ENCODE results near the gene DNAH8. TPM values are rescaled to one million over a fixed set of nuclear protein-coding genes. Genes with fewer than 3 reads are reported as not detected.
"Not testable (repeated sequence)": the region's sequence is repeated elsewhere in the genome, so short reads cannot be mapped to it uniquely, and the experiment has no call there.

The DNAH8 gene
- total RNA-seq, 4 donors from 2014 or later = not detected

GRCh38 chr6:38688579-38689087 is 26.5 kb upstream of the DNAH8 start:
- H3K27me3 ChIP-seq = no peaks in the 10 kb centered on the region
- no peaks in the 10 kb centered on the region for H3K9me3 ChIP-seq
- ATAC-seq = no peak
- no peak overlapping the region for H3K27ac ChIP-seq
- intact Hi-C loops (cut with DNase I; ENCODE audit: low total_unique reads) (no loop called here), in situ Hi-C loops (cut with MboI; ENCODE audit: low sequenced_read_pairs in 4 of 4) (no loop called here)
- peaks cover 7 to 15% of the 10 kb centered on the region in 2 donors for H3K4me1 ChIP-seq
- H3K4me3 ChIP-seq = no peak overlapping the region
- no peak for TF ChIP-seq CTCF (IDR thresholded peaks at IDR 0.05 in 4 of 5, conservative IDR thresholded peaks at IDR 0.05 in 1 of 5)
- no peak for TF ChIP-seq POLR2A (IDR thresholded peaks at IDR 0.05)
- no peak for DNase-seq
- H3K36me3 ChIP-seq = peaks cover 0 to 7% of the 10 kb centered on the region in 2 donors

- Histone ChIP-seq H3K9me3 (no peaks in the 10 kb centered on the region), H3K27ac (no peak overlapping the region), H3K4me1 (no peaks in the 10 kb centered on the region), H3K4me3 (no peak overlapping the region), H3K36me3 (no peaks in the 10 kb centered on the region), H3K27me3 (no peaks in the 10 kb centered on the region)
- DNase-seq = no peak
- in situ Hi-C loops (cut with MboI; ENCODE audit: low sequenced_read_pairs in 4 of 4) (no loop called here), intact Hi-C loops (cut with DNase I; ENCODE audit: low total_unique reads) (no loop called here)
- TF ChIP-seq POLR2A (IDR thresholded peaks at IDR 0.05) (no peak), CTCF (IDR thresholded peaks at IDR 0.05 in 4 of 5, conservative IDR thresholded peaks at IDR 0.05 in 1 of 5) (no peak)
- no peak for ATAC-seq
These were observed 19.7 kb upstream of the DNAH8 start for GRCh38 chr6:38695227-38695900.

GRCh38 chr6:38695933-38696332 is 19.2 kb upstream of the DNAH8 start:
- Histone ChIP-seq H3K4me3 (no peak overlapping the region), H3K4me1 (no peaks in the 10 kb centered on the region), H3K36me3 (no peaks in the 10 kb centered on the region), H3K27ac (no peak overlapping the region), H3K27me3 (no peaks in the 10 kb centered on the region), H3K9me3 (no peaks in the 10 kb centered on the region)
- in situ Hi-C loops (cut with MboI; ENCODE audit: low sequenced_read_pairs in 4 of 4) = no loop called here
- ATAC-seq (no peak), DNase-seq (no peak)
- intact Hi-C loops (cut with DNase I; ENCODE audit: low total_unique reads) = no loop called here
- TF ChIP-seq CTCF (IDR thresholded peaks at IDR 0.05 in 4 of 5, conservative IDR thresholded peaks at IDR 0.05 in 1 of 5) (no peak), POLR2A (IDR thresholded peaks at IDR 0.05) (no peak)

- intact Hi-C loops (cut with DNase I; ENCODE audit: low total_unique reads) (no loop called here), in situ Hi-C loops (cut with MboI; ENCODE audit: low sequenced_read_pairs in 4 of 4) (no loop called here)
- no peaks in the 10 kb centered on the region for H3K4me1 ChIP-seq
- H3K27ac ChIP-seq = no peak overlapping the region
- no peak overlapping the region for H3K4me3 ChIP-seq
- H3K36me3 ChIP-seq = no peaks in the 10 kb centered on the region
- H3K27me3 ChIP-seq = no peaks in the 10 kb centered on the region
- DNase-seq = no peak
- ATAC-seq = no peak
- TF ChIP-seq CTCF (IDR thresholded peaks at IDR 0.05 in 4 of 5, conservative IDR thresholded peaks at IDR 0.05 in 1 of 5) (no peak), POLR2A (IDR thresholded peaks at IDR 0.05) (no peak)
- H3K9me3 ChIP-seq = no peaks in the 10 kb centered on the region
These were observed 18.8 kb upstream of the DNAH8 start for GRCh38 chr6:38696345-38696744.

- no peaks in the 10 kb centered on the region for H3K9me3 ChIP-seq
- TF ChIP-seq POLR2A (IDR thresholded peaks at IDR 0.05) (no peak), CTCF (IDR thresholded peaks at IDR 0.05 in 4 of 5, conservative IDR thresholded peaks at IDR 0.05 in 1 of 5) (no peak)
- H3K4me1 ChIP-seq = no peaks in the 10 kb centered on the region
- no peaks in the 10 kb centered on the region for H3K27me3 ChIP-seq
- DNase-seq (no peak), ATAC-seq (no peak)
- H3K36me3 ChIP-seq = no peaks in the 10 kb centered on the region
- H3K4me3 ChIP-seq = no peak overlapping the region
- in situ Hi-C loops (cut with MboI; ENCODE audit: low sequenced_read_pairs in 4 of 4) = no loop called here
- intact Hi-C loops (cut with DNase I; ENCODE audit: low total_unique reads) = no loop called here
- no peak overlapping the region for H3K27ac ChIP-seq
These were observed 17.3 kb upstream of the DNAH8 start for GRCh38 chr6:38697846-38698245.

- in situ Hi-C loops (cut with MboI; ENCODE audit: low sequenced_read_pairs in 4 of 4); intact Hi-C loops (cut with DNase I; ENCODE audit: low total_unique reads); DNase-seq; H3K4me3 ChIP-seq; H3K4me1 ChIP-seq; H3K27ac ChIP-seq; ATAC-seq; H3K27me3 ChIP-seq; H3K9me3 ChIP-seq; H3K36me3 ChIP-seq: not testable (repeated sequence)
These were observed 15.4 kb upstream of the DNAH8 start for GRCh38 chr6:38699702-38700101.

All from gastrocnemius medialis (tissue), 4 donors.